Measurements from ENCODE around the gene NACAD.

NACAD gene

DNA sequence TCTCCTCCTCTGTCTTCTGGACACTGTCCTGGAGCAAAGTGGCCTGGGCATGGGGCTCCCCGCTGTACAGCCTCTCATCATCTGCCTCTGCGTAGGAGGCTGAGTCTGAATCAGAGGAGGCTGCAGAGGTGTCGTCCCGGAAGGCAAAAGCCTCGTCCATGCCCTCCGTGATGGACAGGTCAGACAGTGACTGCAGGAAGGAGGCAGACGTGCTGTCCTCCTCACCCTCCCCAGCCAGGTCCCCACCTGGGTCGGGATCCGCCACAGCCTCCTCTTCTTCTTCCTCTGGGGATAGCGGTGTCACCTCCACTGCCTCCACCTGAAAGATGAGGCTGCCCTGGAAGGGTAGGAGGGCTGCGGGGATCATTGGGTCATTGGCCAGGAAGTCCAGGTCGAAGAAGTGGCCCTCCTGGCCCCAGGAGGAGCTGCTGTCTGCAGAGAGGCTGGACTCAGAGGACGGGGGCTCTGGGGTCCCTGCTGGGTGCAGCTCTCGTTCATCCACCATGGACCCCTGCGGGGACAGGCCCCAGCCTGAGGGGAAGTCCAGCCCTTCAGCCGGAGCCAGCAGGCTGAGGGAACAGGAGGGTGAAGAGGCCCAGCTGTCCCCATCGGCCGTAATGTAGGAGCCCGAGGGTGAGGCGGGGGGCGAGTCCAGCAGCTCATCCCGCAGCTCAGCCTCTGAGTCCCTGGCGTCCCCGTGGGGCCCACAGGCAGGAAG lies 3.7 kb downstream of the NACAD start:
- no peak for TF ChIP-seq CTCF (IDR thresholded peaks at IDR 0.05)
- H3K79me2 ChIP-seq, result no peaks in the 10 kb centered on the region
- H3K36me3 ChIP-seq (ENCODE audit: control insufficient read depth, insufficient read depth, low read length), result no peaks in the 10 kb centered on the region
- no peak overlapping the region for H3K9ac ChIP-seq
- no peaks in the 10 kb centered on the region for H3K4me1 ChIP-seq
- no peak overlapping the region for H3K27ac ChIP-seq
- H3K4me2 ChIP-seq (ENCODE audit: low read length), result no peak overlapping the region
- no peaks in the 10 kb centered on the region for H3K9me3 ChIP-seq (ENCODE audit: control insufficient read depth, low read length)
- no peak overlapping the region for H2AFZ ChIP-seq
- H3K4me3 ChIP-seq (ENCODE audit: low read depth, low read length), result no peak overlapping the region
- H3K27me3 ChIP-seq (ENCODE audit: control insufficient read depth, insufficient read depth, low read length), result no peaks in the 10 kb centered on the region

- no peak for TF ChIP-seq CTCF (IDR thresholded peaks at IDR 0.05)
- no peak overlapping the region for H3K9ac ChIP-seq
- no peak overlapping the region for H3K27ac ChIP-seq
- no peak overlapping the region for H2AFZ ChIP-seq
- H3K4me1 ChIP-seq, result no peaks in the 10 kb centered on the region
- no peak overlapping the region for H3K4me2 ChIP-seq (ENCODE audit: low read length)
- no peak overlapping the region for H3K4me3 ChIP-seq (ENCODE audit: low read depth, low read length)
- no peaks in the 10 kb centered on the region for H3K79me2 ChIP-seq
- H3K27me3 ChIP-seq (ENCODE audit: control insufficient read depth, insufficient read depth, low read length), result no peaks in the 10 kb centered on the region
- no peaks in the 10 kb centered on the region for H3K36me3 ChIP-seq (ENCODE audit: control insufficient read depth, insufficient read depth, low read length)
- no peaks in the 10 kb centered on the region for H3K9me3 ChIP-seq (ENCODE audit: control insufficient read depth, low read length)
Observed at GRCh38 chr7:45084336-45084735, 4.4 kb downstream of the NACAD start.

GRCh38 chr7:45082831-45083331 lies 5.9 kb downstream of the NACAD start:
- Histone ChIP-seq H3K9me3 (ENCODE audit: control insufficient read depth, low read length) (no peaks in the 10 kb centered on the region), H3K4me1 (no peaks in the 10 kb centered on the region), H3K4me3 (ENCODE audit: low read depth, low read length) (no peak overlapping the region), H2AFZ (no peak overlapping the region), H3K27me3 (ENCODE audit: control insufficient read depth, insufficient read depth, low read length) (no peaks in the 10 kb centered on the region), H3K27ac (no peak overlapping the region), H3K9ac (no peak overlapping the region), H3K36me3 (ENCODE audit: control insufficient read depth, insufficient read depth, low read length) (no peaks in the 10 kb centered on the region), H3K79me2 (no peaks in the 10 kb centered on the region), H3K4me2 (ENCODE audit: low read length) (no peak overlapping the region)
- no peak for TF ChIP-seq CTCF (IDR thresholded peaks at IDR 0.05)

GRCh38 chr7:45082031-45082830 lies 6.5 kb downstream of the NACAD start:
- H3K9ac ChIP-seq, result no peak overlapping the region
- H3K4me2 ChIP-seq (ENCODE audit: low read length), result no peak overlapping the region
- H3K27ac ChIP-seq, result no peak overlapping the region
- H3K27me3 ChIP-seq (ENCODE audit: control insufficient read depth, insufficient read depth, low read length), result no peaks in the 10 kb centered on the region
- no peaks in the 10 kb centered on the region for H3K9me3 ChIP-seq (ENCODE audit: control insufficient read depth, low read length)
- H2AFZ ChIP-seq, result no peak overlapping the region
- no peak for TF ChIP-seq CTCF (IDR thresholded peaks at IDR 0.05)
- no peak overlapping the region for H3K4me3 ChIP-seq (ENCODE audit: low read depth, low read length)
- no peaks in the 10 kb centered on the region for H3K4me1 ChIP-seq
- no peaks in the 10 kb centered on the region for H3K36me3 ChIP-seq (ENCODE audit: control insufficient read depth, insufficient read depth, low read length)
- H3K79me2 ChIP-seq, result no peaks in the 10 kb centered on the region

Data from parathyroid adenoma (tissue), 2 donors.